ENCODE measurements around the gene SPEM2.

- no peak for TF ChIP-seq CTCF (IDR thresholded peaks at IDR 0.05; ENCODE audit: insufficient read depth, low read length, poor library complexity, severe bottlenecking)
- no peak for TF ChIP-seq EZH2phosphoT487 (conservative IDR thresholded peaks at IDR 0.05; ENCODE audit: low read length)
Observed at GRCh38 chr17:7415784-7416183, 9.6 kb upstream of the SPEM2 start.

Data from SU-DHL-6 (cell line).